Measurements from ENCODE around the gene SURF6. TPM values are rescaled to one million over a fixed set of nuclear protein-coding genes. Genes with fewer than 3 reads are reported as not detected.

Gene SURF6
- total RNA-seq, 3 donors from 2014 or later (not counting 1 experiment from before 2014, with no cell fraction given) = 13.8 to 23.5 (median 21.3) TPM

DNA sequence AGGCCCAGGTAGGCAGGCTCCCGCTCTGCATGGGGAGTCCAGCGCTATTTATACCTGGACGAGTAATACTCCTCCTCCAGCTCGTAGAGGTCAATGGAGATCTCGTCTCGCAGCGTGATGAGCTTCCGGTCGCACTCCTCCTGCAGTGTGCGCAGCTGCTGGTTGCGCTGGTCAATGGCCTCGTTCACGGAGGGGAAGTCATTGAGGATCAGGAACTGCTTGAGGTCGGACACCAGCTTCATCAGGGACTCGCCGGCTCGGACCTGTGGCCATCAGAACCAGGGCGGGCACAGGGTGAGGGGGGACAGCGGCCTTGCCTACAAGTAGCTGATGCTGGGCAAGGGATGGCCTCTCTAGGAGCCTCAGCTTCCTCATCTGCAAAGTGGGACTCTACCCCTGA lies 8.1 kb upstream of the SURF6 start:
- TF ChIP-seq CTCF (IDR thresholded peaks at IDR 0.05) = no peak
- Mint-ChIP-seq H3K4me3 (no peak overlapping the region), H3K27me3 (ENCODE audit: low read depth in 2 of 2) (no peaks in the 10 kb centered on the region), H3K27ac (no peak overlapping the region), H3K9me3 (no peaks in the 10 kb centered on the region), H3K4me1 (peaks cover 60 to 64% of the 10 kb centered on the region in 2 donors), H3K36me3 (peaks cover 13% of the 10 kb centered on the region)
- intact Hi-C loops (cut with micrococcal nuclease) = no loop called here
- Histone ChIP-seq H3K36me3 (ENCODE audit: control insufficient read depth, insufficient read depth, low read length) (peaks cover 20% of the 10 kb centered on the region), H3K4me1 (ENCODE audit: control insufficient read depth, insufficient read depth, low read length) (peaks cover 62% of the 10 kb centered on the region), H3K27ac (ENCODE audit: low read length) (no peak overlapping the region), H3K9me3 (ENCODE audit: control insufficient read depth, insufficient read depth, low read length) (no peaks in the 10 kb centered on the region), H3K4me3 (ENCODE audit: low read length) (no peak overlapping the region), H3K27me3 (ENCODE audit: control insufficient read depth, insufficient read depth, low read length) (no peaks in the 10 kb centered on the region)
- DNase-seq (no peak), ATAC-seq (no peak)
- WGBS (ENCODE audit: insufficient coverage) = 97% methylated on average over 19 of the region's 19 CpGs

GRCh38 chr9:133342570-133342969 lies 6.6 kb upstream of the SURF6 start:
- Mint-ChIP-seq H3K4me1 (peaks cover 49 to 53% of the 10 kb centered on the region in 2 donors), H3K9me3 (no peaks in the 10 kb centered on the region), H3K36me3 (peaks cover 8% of the 10 kb centered on the region), H3K27me3 (ENCODE audit: low read depth in 2 of 2) (no peaks in the 10 kb centered on the region), H3K4me3 (no peak overlapping the region), H3K27ac (peak overlapping the region; percentile 83 to 88)
- 87% methylated on average over 11 of the region's 11 CpGs for WGBS (ENCODE audit: insufficient coverage)
- DNase-seq = no peak
- no peak for ATAC-seq
- no peaks in the 10 kb centered on the region for H3K9me3 ChIP-seq (ENCODE audit: control insufficient read depth, insufficient read depth, low read length)
- H3K36me3 ChIP-seq (ENCODE audit: control insufficient read depth, insufficient read depth, low read length) = peaks cover 20% of the 10 kb centered on the region
- intact Hi-C loops (cut with micrococcal nuclease) = no loop called here
- H3K4me1 ChIP-seq (ENCODE audit: control insufficient read depth, insufficient read depth, low read length) = peaks cover 55% of the 10 kb centered on the region
- TF ChIP-seq CTCF (IDR thresholded peaks at IDR 0.05) = no peak
- H3K27me3 ChIP-seq (ENCODE audit: control insufficient read depth, insufficient read depth, low read length) = no peaks in the 10 kb centered on the region
- H3K4me3 ChIP-seq (ENCODE audit: low read length) = no peak overlapping the region
- H3K27ac ChIP-seq (ENCODE audit: low read length) = peak overlapping the region; percentile 62

DNA sequence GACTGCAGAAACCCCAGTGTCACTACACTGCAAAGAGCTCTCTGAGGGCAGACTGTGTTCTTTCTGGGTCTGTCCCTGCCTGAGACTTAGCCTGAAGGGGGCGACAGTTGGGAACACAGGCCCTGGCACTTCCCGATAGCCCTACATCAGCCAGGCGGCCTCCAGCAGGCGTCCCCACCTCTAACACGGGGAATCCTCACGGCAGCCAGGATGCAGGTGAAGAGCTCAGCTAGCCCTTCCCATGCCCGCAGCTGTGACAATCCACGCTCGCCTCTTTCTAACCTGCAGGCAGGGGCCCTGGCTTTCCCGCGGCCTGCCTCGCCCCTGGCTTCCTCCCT lies 6.0 kb upstream of the SURF6 start:
- Histone ChIP-seq H3K4me1 (ENCODE audit: control insufficient read depth, insufficient read depth, low read length) (peaks cover 51% of the 10 kb centered on the region), H3K9me3 (ENCODE audit: control insufficient read depth, insufficient read depth, low read length) (no peaks in the 10 kb centered on the region), H3K27me3 (ENCODE audit: control insufficient read depth, insufficient read depth, low read length) (no peaks in the 10 kb centered on the region), H3K36me3 (ENCODE audit: control insufficient read depth, insufficient read depth, low read length) (peaks cover 20% of the 10 kb centered on the region), H3K4me3 (ENCODE audit: low read length) (no peak overlapping the region), H3K27ac (ENCODE audit: low read length) (peak overlapping the region; percentile 62)
- DNase-seq (no peak), ATAC-seq (no peak)
- intact Hi-C loops (cut with micrococcal nuclease) = no loop called here
- TF ChIP-seq CTCF (IDR thresholded peaks at IDR 0.05) = no peak
- peak overlapping the region; percentile 83 to 88 for H3K27ac Mint-ChIP-seq
- H3K36me3 Mint-ChIP-seq = peaks cover 8% of the 10 kb centered on the region
- WGBS (ENCODE audit: insufficient coverage) = 88% methylated on average over 12 of the region's 12 CpGs
- H3K27me3 Mint-ChIP-seq (ENCODE audit: low read depth in 2 of 2) = no peaks in the 10 kb centered on the region
- no peaks in the 10 kb centered on the region for H3K9me3 Mint-ChIP-seq
- peak overlapping the region; percentile 73 for H3K4me3 Mint-ChIP-seq
- H3K4me1 Mint-ChIP-seq = peaks cover 46 to 50% of the 10 kb centered on the region in 2 donors

GRCh38 chr9:133341369-133342068 lies 5.5 kb upstream of the SURF6 start:
- H3K36me3 Mint-ChIP-seq = peaks cover 8% of the 10 kb centered on the region
- no peaks in the 10 kb centered on the region for H3K27me3 Mint-ChIP-seq (ENCODE audit: low read depth in 2 of 2)
- peaks cover 51% of the 10 kb centered on the region for H3K4me1 ChIP-seq (ENCODE audit: control insufficient read depth, insufficient read depth, low read length)
- no peaks in the 10 kb centered on the region for H3K9me3 Mint-ChIP-seq
- H3K9me3 ChIP-seq (ENCODE audit: control insufficient read depth, insufficient read depth, low read length) = no peaks in the 10 kb centered on the region
- H3K4me1 Mint-ChIP-seq = peaks cover 41 to 45% of the 10 kb centered on the region in 2 donors
- ATAC-seq (peak; percentile 85 to 92 (median 86)), DNase-seq (peak in 1 of 2 donors; percentile 30)
- intact Hi-C loops (cut with micrococcal nuclease) = no loop called here
- H3K4me3 Mint-ChIP-seq = peak overlapping the region; percentile 73
- no peak overlapping the region for H3K4me3 ChIP-seq (ENCODE audit: low read length)
- H3K27me3 ChIP-seq (ENCODE audit: control insufficient read depth, insufficient read depth, low read length) = no peaks in the 10 kb centered on the region
- no peak for TF ChIP-seq CTCF (IDR thresholded peaks at IDR 0.05)
- H3K27ac ChIP-seq (ENCODE audit: low read length) = peak overlapping the region; percentile 62
- 72% methylated on average over 15 of the region's 15 CpGs for WGBS (ENCODE audit: insufficient coverage)
- H3K27ac Mint-ChIP-seq = peak overlapping the region; percentile 83 to 88
- H3K36me3 ChIP-seq (ENCODE audit: control insufficient read depth, insufficient read depth, low read length) = peaks cover 20% of the 10 kb centered on the region
